ENCODE measurements around the gene KRTAP10-3.
"Not testable (repeated sequence)": the region's sequence is repeated elsewhere in the genome, so short reads cannot be mapped to it uniquely, and the experiment has no call there.

KRTAP10-3 gene

DNA sequence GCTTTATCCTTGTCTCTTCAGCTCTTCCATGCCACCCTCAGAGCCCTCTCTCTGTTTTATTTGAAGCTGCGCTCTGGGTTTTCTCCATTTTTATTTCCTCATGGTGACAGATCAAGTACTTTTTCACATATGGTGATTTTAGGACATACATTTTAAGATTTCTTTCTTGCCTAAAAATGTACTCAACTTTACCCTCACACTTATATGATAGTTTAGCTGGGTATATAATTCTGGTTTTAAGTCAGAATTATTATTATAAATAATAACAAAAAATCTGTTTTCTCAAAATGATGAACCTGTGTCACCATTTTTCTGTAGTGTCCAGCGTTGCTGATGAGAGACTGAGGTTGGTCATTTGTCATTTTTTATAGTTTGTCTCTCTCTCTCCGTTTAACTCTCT is 22.6 kb upstream of the KRTAP10-3 start:
- Histone ChIP-seq H3K4me3 (ENCODE audit: low read depth, low read length) (no peak overlapping the region), H3K27ac (ENCODE audit: extremely low read depth, low read depth, low read length) (no peak overlapping the region), H3K36me3 (ENCODE audit: control insufficient read depth in 2 of 2, insufficient read depth in 1 of 2, low read length in 2 of 2) (no peaks in the 10 kb centered on the region), H3K9me3 (ENCODE audit: control insufficient read depth, insufficient read depth, low read depth, low read length) (peaks cover 2% of the 10 kb centered on the region; the same call in 1 of the 2 replicates), H3K4me1 (ENCODE audit: control insufficient read depth, insufficient read depth, low read length) (no peaks in the 10 kb centered on the region)
- ChIA-PET POLR2A (interaction anchor here (0.5 kb wide), 1 partner anchor 8 kb away, joined by 3 read pairs; no protein-coding TSS in a partner anchor), CTCF (interaction anchor here (1.1 kb wide), 1 partner anchor 212 kb away, joined by 4 read pairs; no protein-coding TSS in a partner anchor)
- TF ChIP-seq ZNF133 (tag by site-specific recombination; IDR thresholded peaks at IDR 0.05) (no peak), ZNF266 (tag by site-specific recombination; IDR thresholded peaks at IDR 0.05; ENCODE audit: low read depth) (no peak), FEZF1 (tag by site-specific recombination; IDR thresholded peaks at IDR 0.05) (no peak), ZNF510 (tag by site-specific recombination; IDR thresholded peaks at IDR 0.05; ENCODE audit: insufficient replicate concordance) (peak; percentile 15), ZFP69B (tag by site-specific recombination; IDR thresholded peaks at IDR 0.05) (no peak), ZNF658 (tag by site-specific recombination; IDR thresholded peaks at IDR 0.05) (no peak), OSR2 (tag by site-specific recombination; IDR thresholded peaks at IDR 0.05) (no peak), ZNF530 (tag by site-specific recombination; IDR thresholded peaks at IDR 0.05; ENCODE audit: low read depth) (no peak), HOXD13 (CRISPR knock-in tag; IDR thresholded peaks at IDR 0.05; ENCODE audit: borderline replicate concordance) (no peak), ZNF433 (tag by site-specific recombination; IDR thresholded peaks at IDR 0.05; ENCODE audit: low read depth) (no peak), KLF8 (tag by site-specific recombination; IDR thresholded peaks at IDR 0.05) (no peak), ZIC2 (tag by site-specific recombination; IDR thresholded peaks at IDR 0.05) (no peak), SETDB1 (IDR thresholded peaks at IDR 0.05; ENCODE audit: insufficient read length, low read length) (peak; percentile 46), ZNF585B (tag by site-specific recombination; IDR thresholded peaks at IDR 0.05) (no peak), KLF1 (tag by site-specific recombination; IDR thresholded peaks at IDR 0.05) (no peak), ZNF404 (tag by site-specific recombination; IDR thresholded peaks at IDR 0.05) (no peak)

DNA sequence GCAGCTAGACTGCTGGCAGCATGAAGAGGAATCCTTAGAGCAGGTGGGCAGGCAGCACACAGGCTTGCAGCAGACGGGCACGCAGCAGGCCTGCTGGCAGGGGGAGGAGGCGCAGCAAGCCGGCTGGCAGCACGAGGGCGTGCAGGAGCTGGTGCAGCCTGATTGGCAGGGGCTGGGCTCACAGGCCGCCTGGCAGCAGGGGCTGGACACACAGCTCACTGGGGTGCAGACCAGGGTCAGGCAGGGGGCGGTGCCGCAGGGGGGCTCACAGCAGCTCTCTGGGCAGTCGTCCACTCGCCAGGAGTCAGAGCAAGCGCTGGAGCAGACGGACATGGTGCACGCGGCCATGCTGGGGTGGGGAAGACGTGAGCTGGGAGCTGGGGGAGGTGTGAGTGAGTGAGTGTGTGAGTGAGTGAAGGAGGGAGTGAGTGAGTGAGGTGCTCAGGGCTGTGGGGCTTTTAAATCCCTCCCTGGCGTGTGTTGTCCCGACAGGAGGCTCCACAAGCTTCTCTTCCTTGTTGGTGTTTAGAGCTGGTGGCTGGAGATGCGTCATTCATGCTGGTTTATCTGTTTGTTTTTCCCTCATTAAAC is 21.7 kb upstream of the KRTAP10-3 start, which contains the start of gene KRTAP10-5:
TSS of gene KRTAP10-5 (minus strand) at position 374 of the 591 bp plus-strand sequence. CDS start at position 348, 26 bp downstream.
- CTCF ChIA-PET, result interaction anchor here (0.6 to 1.1 kb wide), 2 partner anchors 213 to 549 kb away, joined by 4 to 5 read pairs; no protein-coding TSS in a partner anchor
- POLR2A ChIA-PET; H3K36me3 ChIP-seq (ENCODE audit: control insufficient read depth in 2 of 2, insufficient read depth in 1 of 2, low read length in 2 of 2); H3K4me3 ChIP-seq (ENCODE audit: low read depth, low read length); H3K9me3 ChIP-seq (ENCODE audit: control insufficient read depth, insufficient read depth, low read depth, low read length); H3K4me1 ChIP-seq (ENCODE audit: control insufficient read depth, insufficient read depth, low read length); H3K27ac ChIP-seq (ENCODE audit: extremely low read depth, low read depth, low read length): not testable (repeated sequence)
- peak; percentile 76 for TF ChIP-seq ZIC2 (tag by site-specific recombination; IDR thresholded peaks at IDR 0.05)

DNA sequence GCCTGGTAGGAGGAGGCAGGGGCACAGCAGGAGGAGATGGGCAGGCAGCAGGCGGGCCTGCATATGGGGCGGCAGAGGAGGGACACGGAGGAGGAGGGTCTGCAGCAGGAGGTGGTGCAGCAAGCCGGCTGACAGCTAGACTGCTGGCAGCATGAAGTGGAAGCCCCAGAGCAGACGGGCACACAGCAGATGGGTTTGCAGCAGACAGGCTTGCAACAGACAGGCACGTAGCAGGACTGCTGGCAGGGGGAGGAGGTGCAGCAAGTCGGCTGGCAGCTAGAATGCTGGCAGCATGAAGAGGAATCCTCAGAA is 21.2 kb upstream of the KRTAP10-3 start:
- Histone ChIP-seq H3K9me3 (ENCODE audit: control insufficient read depth, insufficient read depth, low read depth, low read length) (no peaks in the 10 kb centered on the region), H3K4me1 (ENCODE audit: control insufficient read depth, insufficient read depth, low read length) (no peaks in the 10 kb centered on the region), H3K36me3 (ENCODE audit: control insufficient read depth in 2 of 2, insufficient read depth in 1 of 2, low read length in 2 of 2) (no peaks in the 10 kb centered on the region), H3K4me3 (ENCODE audit: low read depth, low read length) (no peak overlapping the region), H3K27ac (ENCODE audit: extremely low read depth, low read depth, low read length) (no peak overlapping the region)
- ChIA-PET CTCF (interaction anchor here (0.6 kb wide), 1 partner anchor 550 kb away, joined by 5 read pairs; no protein-coding TSS in a partner anchor), POLR2A (no interaction called here)
- no peak for TF ChIP-seq ZNF660 (tag by site-specific recombination; IDR thresholded peaks at IDR 0.05)

DNA sequence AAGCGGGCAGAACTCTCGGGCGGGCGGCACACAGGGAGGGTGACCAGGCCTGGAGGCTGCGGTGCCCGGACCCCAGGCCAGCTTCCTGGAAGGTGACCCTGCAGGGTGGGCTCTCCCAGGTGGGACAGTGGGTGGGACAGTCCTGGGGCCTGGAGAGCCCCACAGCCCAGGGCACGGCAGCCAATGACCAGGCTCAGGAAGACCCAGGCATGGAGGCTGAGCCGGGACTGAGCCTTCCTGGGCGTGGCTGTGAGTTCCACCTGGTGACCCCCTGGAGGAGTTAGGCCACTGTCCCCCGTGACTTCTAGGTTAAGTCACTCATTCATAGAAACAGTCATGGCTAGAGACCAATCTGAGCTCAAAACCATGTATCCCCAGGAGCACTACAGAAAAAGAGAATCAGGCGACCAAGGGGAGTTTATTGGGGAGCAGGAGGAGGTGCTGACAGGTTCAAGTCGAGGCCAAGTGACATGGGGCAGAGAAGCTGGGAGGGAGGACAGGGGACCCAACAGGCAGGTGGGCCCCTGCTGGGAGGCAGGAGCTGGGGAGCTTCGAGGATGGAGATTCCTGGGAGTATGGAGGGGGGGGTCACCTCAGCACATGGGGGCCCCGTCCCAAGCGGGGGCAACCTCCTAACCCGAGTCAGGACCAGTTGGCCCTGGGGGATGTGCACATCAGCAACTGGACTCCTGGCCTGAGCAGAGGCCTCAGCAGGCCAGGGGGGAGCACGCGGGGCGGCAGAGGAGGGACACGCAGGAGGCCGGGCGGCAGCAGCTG is 20.6 kb upstream of the KRTAP10-3 start:
- Histone ChIP-seq H3K36me3 (ENCODE audit: control insufficient read depth in 2 of 2, insufficient read depth in 1 of 2, low read length in 2 of 2) (no peaks in the 10 kb centered on the region), H3K9me3 (ENCODE audit: control insufficient read depth, insufficient read depth, low read depth, low read length) (no peaks in the 10 kb centered on the region), H3K27ac (ENCODE audit: extremely low read depth, low read depth, low read length) (no peak overlapping the region), H3K4me1 (ENCODE audit: control insufficient read depth, insufficient read depth, low read length) (no peaks in the 10 kb centered on the region), H3K4me3 (ENCODE audit: low read depth, low read length) (no peak overlapping the region)
- POLR2A ChIA-PET, result no interaction called here
- CTCF ChIA-PET, result no interaction called here
- TF ChIP-seq, protein P1, sequence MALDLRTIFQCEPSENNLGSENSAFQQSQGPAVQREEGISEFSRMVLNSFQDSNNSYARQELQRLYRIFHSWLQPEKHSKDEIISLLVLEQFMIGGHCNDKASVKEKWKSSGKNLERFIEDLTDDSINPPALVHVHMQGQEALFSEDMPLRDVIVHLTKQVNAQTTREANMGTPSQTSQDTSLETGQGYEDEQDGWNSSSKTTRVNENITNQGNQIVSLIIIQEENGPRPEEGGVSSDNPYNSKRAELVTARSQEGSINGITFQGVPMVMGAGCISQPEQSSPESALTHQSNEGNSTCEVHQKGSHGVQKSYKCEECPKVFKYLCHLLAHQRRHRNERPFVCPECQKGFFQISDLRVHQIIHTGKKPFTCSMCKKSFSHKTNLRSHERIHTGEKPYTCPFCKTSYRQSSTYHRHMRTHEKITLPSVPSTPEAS (tag by site-specific recombination; IDR thresholded peaks at IDR 0.05), result no peak
- TF ChIP-seq, protein P2, sequence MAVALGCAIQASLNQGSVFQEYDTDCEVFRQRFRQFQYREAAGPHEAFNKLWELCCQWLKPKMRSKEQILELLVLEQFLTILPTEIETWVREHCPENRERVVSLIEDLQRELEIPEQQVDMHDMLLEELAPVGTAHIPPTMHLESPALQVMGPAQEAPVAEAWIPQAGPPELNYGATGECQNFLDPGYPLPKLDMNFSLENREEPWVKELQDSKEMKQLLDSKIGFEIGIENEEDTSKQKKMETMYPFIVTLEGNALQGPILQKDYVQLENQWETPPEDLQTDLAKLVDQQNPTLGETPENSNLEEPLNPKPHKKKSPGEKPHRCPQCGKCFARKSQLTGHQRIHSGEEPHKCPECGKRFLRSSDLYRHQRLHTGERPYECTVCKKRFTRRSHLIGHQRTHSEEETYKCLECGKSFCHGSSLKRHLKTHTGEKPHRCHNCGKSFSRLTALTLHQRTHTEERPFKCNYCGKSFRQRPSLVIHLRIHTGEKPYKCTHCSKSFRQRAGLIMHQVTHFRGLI (tag by site-specific recombination; IDR thresholded peaks at IDR 0.05), result no peak
- TF ChIP-seq, protein P3, sequence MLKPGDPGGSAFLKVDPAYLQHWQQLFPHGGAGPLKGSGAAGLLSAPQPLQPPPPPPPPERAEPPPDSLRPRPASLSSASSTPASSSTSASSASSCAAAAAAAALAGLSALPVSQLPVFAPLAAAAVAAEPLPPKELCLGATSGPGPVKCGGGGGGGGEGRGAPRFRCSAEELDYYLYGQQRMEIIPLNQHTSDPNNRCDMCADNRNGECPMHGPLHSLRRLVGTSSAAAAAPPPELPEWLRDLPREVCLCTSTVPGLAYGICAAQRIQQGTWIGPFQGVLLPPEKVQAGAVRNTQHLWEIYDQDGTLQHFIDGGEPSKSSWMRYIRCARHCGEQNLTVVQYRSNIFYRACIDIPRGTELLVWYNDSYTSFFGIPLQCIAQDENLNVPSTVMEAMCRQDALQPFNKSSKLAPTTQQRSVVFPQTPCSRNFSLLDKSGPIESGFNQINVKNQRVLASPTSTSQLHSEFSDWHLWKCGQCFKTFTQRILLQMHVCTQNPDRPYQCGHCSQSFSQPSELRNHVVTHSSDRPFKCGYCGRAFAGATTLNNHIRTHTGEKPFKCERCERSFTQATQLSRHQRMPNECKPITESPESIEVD (tag by site-specific recombination; IDR thresholded peaks at IDR 0.05), result no peak
- TF ChIP-seq, protein P4, sequence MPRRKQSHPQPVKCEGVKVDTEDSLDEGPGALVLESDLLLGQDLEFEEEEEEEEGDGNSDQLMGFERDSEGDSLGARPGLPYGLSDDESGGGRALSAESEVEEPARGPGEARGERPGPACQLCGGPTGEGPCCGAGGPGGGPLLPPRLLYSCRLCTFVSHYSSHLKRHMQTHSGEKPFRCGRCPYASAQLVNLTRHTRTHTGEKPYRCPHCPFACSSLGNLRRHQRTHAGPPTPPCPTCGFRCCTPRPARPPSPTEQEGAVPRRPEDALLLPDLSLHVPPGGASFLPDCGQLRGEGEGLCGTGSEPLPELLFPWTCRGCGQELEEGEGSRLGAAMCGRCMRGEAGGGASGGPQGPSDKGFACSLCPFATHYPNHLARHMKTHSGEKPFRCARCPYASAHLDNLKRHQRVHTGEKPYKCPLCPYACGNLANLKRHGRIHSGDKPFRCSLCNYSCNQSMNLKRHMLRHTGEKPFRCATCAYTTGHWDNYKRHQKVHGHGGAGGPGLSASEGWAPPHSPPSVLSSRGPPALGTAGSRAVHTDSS (tag by site-specific recombination; IDR thresholded peaks at IDR 0.05), result no peak
